Mesenchymal stem cell (in vitro differentiated cells and primary cell): ENCODE data around the gene TRIP12.

Experiments used
- DNase-seq: peaks from one replicate; pipeline ENCODE4 v3.0.0-alpha.2; 2013
- H2AFZ ChIP-seq: one replicate; pipeline ENCODE4 v1.6.1; 2013; ENCODE audit warnings: low read depth, mild to moderate bottlenecking, control low read depth, inconsistent platforms, low read length, moderate library complexity
- H2AK5ac ChIP-seq: 2 replicates; pipeline ENCODE4 v1.6.1; 2013; ENCODE audit warnings: low read length, moderate library complexity, mild to moderate bottlenecking, inconsistent platforms; ENCODE audit not compliant: severe bottlenecking
- H2BK120ac ChIP-seq: one replicate; pipeline ENCODE4 v1.6.1; 2013; ENCODE audit warnings: low read depth, mild to moderate bottlenecking, inconsistent platforms, low read length, moderate library complexity
- H2BK12ac ChIP-seq, 2 experiments: one replicate each; pipeline ENCODE4 v1.6.1; 2013; ENCODE audit warnings: inconsistent platforms in 2 of 2, low read length in 2 of 2, mild to moderate bottlenecking in 2 of 2, moderate library complexity in 2 of 2, control low read depth in 1 of 2
- H2BK15ac ChIP-seq: one replicate; pipeline ENCODE4 v1.6.1; 2013; ENCODE audit warnings: mild to moderate bottlenecking, low read depth, inconsistent platforms; ENCODE audit not compliant: poor library complexity, severe bottlenecking
- H2BK5ac ChIP-seq: 2 replicates; pipeline ENCODE4 v1.6.1; 2013; ENCODE audit warnings: low read depth, mild to moderate bottlenecking, low read length, control low read depth, inconsistent platforms; ENCODE audit not compliant: poor library complexity, severe bottlenecking
- H3K14ac ChIP-seq, 2 experiments: one replicate each; pipeline ENCODE4 v1.6.1; 2013; ENCODE audit warnings: inconsistent platforms in 2 of 2, low read length in 2 of 2, control low read depth in 1 of 2, mild to moderate bottlenecking in 1 of 2, moderate library complexity in 1 of 2
- H3K18ac ChIP-seq, 2 experiments: one replicate each; pipeline ENCODE4 v1.6.1; 2013; ENCODE audit warnings: inconsistent platforms in 2 of 2, low read length in 2 of 2, control low read depth in 1 of 2, low read depth in 1 of 2, mild to moderate bottlenecking in 1 of 2
- H3K23ac ChIP-seq, 2 experiments: one replicate each; pipeline ENCODE4 v1.6.1; 2013; ENCODE audit warnings: inconsistent platforms in 2 of 2, low read length in 2 of 2, mild to moderate bottlenecking in 2 of 2, moderate library complexity in 2 of 2, control low read depth in 1 of 2
- H3K27ac ChIP-seq: 2 replicates; pipeline ENCODE4 v1.5.1; 2013; ENCODE audit warnings: mild to moderate bottlenecking, moderate library complexity, low read length, control low read depth, inconsistent platforms; ENCODE audit not compliant: poor library complexity, severe bottlenecking
- H3K27me3 ChIP-seq, 2 experiments: 2 replicates each; pipeline versions ENCODE4 v1.6.1 to v1.7.0; 2013; ENCODE audit warnings: low read length in 2 of 2, mild to moderate bottlenecking in 2 of 2, moderate library complexity in 2 of 2, control low read depth in 1 of 2, inconsistent platforms in 1 of 2; ENCODE audit not compliant: control insufficient read depth in 1 of 2, insufficient read depth in 1 of 2
- H3K36me3 ChIP-seq, 2 experiments: 2 replicates each; pipeline versions ENCODE4 v1.6.1 to v1.7.0; 2013; ENCODE audit warnings: low read length in 2 of 2, control low read depth in 1 of 2, inconsistent platforms in 1 of 2, low read depth in 1 of 2, mild to moderate bottlenecking in 1 of 2; ENCODE audit not compliant: insufficient read depth in 2 of 2, control insufficient read depth in 1 of 2
- H3K4ac ChIP-seq, 2 experiments: one replicate each; pipeline ENCODE4 v1.6.1; 2013; ENCODE audit warnings: inconsistent platforms in 2 of 2, low read length in 2 of 2, mild to moderate bottlenecking in 2 of 2, moderate library complexity in 2 of 2, control low read depth in 1 of 2, low read depth in 1 of 2
- H3K4me1 ChIP-seq: 2 replicates; pipeline ENCODE4 v1.6.1; 2013; ENCODE audit warnings: low read depth, low read length, control low read depth; ENCODE audit not compliant: control insufficient read depth, insufficient read depth
- H3K4me2 ChIP-seq: 2 replicates; pipeline ENCODE4 v1.6.1; 2013; ENCODE audit warnings: low read length, mild to moderate bottlenecking, inconsistent platforms; ENCODE audit not compliant: poor library complexity, severe bottlenecking
- H3K4me3 ChIP-seq, 2 experiments: 2 replicates each; pipeline versions ENCODE4 v1.5.1 to v1.7.0; 2013; ENCODE audit warnings: low read length in 2 of 2, mild to moderate bottlenecking in 2 of 2, control low read depth in 1 of 2, low read depth in 1 of 2; ENCODE audit not compliant: insufficient read depth in 1 of 2
- H3K79me1 ChIP-seq: replicated peaks from 2 replicates; pipeline ENCODE4 v1.6.1; 2013; ENCODE audit warnings: mild to moderate bottlenecking, control low read depth, low read length, inconsistent platforms; ENCODE audit not compliant: poor library complexity, severe bottlenecking
- H3K9ac ChIP-seq: 2 replicates; pipeline ENCODE4 v1.7.0; 2013; ENCODE audit warnings: mild to moderate bottlenecking, low read length, moderate library complexity
- H3K9me3 ChIP-seq: 2 replicates; pipeline ENCODE4 v1.7.0; 2013; ENCODE audit warnings: mild to moderate bottlenecking, low read length; ENCODE audit not compliant: control insufficient read depth
- H4K8ac ChIP-seq: one replicate; pipeline ENCODE4 v1.6.1; 2013; ENCODE audit warnings: inconsistent platforms, mild to moderate bottlenecking, low read length, moderate library complexity
- H4K91ac ChIP-seq: one replicate; pipeline ENCODE4 v1.6.1; 2013; ENCODE audit warnings: mild to moderate bottlenecking, low read length, inconsistent platforms
- WGBS: methylation state at CpG from one replicate; pipeline ENCODE4 v1.1.7; 2013; ENCODE audit warnings: mixed read lengths; 5-methylcytosine and 5-hydroxymethylcytosine counted together

Gene TRIP12

GRCh38 chr2:229861431-229861830, 60.4 kb downstream of the TRIP12 start:
- no peak overlapping the region for H3K4me2 ChIP-seq
- peaks cover 11% of the 10 kb centered on the region for H3K79me1 ChIP-seq
- no peak for DNase-seq
- no peaks in the 10 kb centered on the region for H3K4me1 ChIP-seq
- H2BK15ac ChIP-seq, result no peak overlapping the region
- no peaks in the 10 kb centered on the region for H3K9me3 ChIP-seq
- no peak overlapping the region for H2BK5ac ChIP-seq
- no peak overlapping the region for H2AK5ac ChIP-seq
- no peak overlapping the region for H2AFZ ChIP-seq
- H3K4ac ChIP-seq, result no peak overlapping the region
- no peak overlapping the region for H3K23ac ChIP-seq
- H4K8ac ChIP-seq, result no peak overlapping the region
- no peaks in the 10 kb centered on the region for H3K27me3 ChIP-seq
- H3K36me3 ChIP-seq, result peaks cover 12 to 45% of the 10 kb centered on the region in 2 experiments
- no peak overlapping the region for H4K91ac ChIP-seq
- no peak overlapping the region for H3K18ac ChIP-seq
- H2BK120ac ChIP-seq, result no peak overlapping the region
- no peak overlapping the region for H3K14ac ChIP-seq
- no peak overlapping the region for H2BK12ac ChIP-seq
- H3K27ac ChIP-seq, result no peak overlapping the region
- H3K9ac ChIP-seq, result peak overlapping the region; percentile 21
- no peak overlapping the region for H3K4me3 ChIP-seq

DNA sequence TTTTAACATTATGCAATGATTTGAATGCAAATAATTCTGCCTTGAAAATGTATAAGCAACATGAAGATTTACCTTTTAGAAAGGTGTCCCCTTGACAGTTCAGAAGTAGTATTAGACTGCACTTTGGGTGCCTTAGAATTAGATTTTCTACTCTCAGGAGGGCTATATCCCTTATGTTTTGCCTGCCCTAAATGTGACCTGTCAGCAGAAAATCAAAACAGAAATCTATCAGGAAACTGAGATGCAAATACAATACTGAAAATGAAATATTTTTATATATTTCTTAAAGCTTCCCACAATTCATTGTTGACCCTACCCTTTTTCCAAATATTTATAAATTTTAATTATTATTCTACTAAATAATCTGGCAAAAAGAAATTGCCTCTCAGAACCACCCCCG, 61.5 kb downstream of the TRIP12 start:
- H4K8ac ChIP-seq, result no peak overlapping the region
- H3K9me3 ChIP-seq, result no peaks in the 10 kb centered on the region
- H3K9ac ChIP-seq, result no peak overlapping the region
- no peak overlapping the region for H3K4me3 ChIP-seq
- DNase-seq, result no peak
- no peak overlapping the region for H3K4me2 ChIP-seq
- H4K91ac ChIP-seq, result no peak overlapping the region
- H3K14ac ChIP-seq, result no peak overlapping the region
- H3K4me1 ChIP-seq, result no peaks in the 10 kb centered on the region
- no peak overlapping the region for H2BK5ac ChIP-seq
- H3K18ac ChIP-seq, result no peak overlapping the region
- H2BK12ac ChIP-seq, result no peak overlapping the region
- WGBS, result 100% methylated on average over 1 of the region's 1 CpG
- no peaks in the 10 kb centered on the region for H3K27me3 ChIP-seq
- H3K23ac ChIP-seq, result no peak overlapping the region
- H3K27ac ChIP-seq, result no peak overlapping the region
- no peak overlapping the region for H2AK5ac ChIP-seq
- H3K36me3 ChIP-seq, result peaks cover 15 to 47% of the 10 kb centered on the region in 2 experiments
- no peak overlapping the region for H3K4ac ChIP-seq
- H2BK15ac ChIP-seq, result no peak overlapping the region
- peaks cover 16% of the 10 kb centered on the region for H3K79me1 ChIP-seq
- no peak overlapping the region for H2AFZ ChIP-seq
- no peak overlapping the region for H2BK120ac ChIP-seq

- Histone ChIP-seq H4K91ac (no peak overlapping the region), H2BK120ac (no peak overlapping the region), H3K4me1 (no peaks in the 10 kb centered on the region), H3K36me3 (peaks cover 15 to 64% of the 10 kb centered on the region in 2 experiments), H3K79me1 (peaks cover 15% of the 10 kb centered on the region), H3K4me3 (no peak overlapping the region), H2BK5ac (no peak overlapping the region), H3K27me3 (no peaks in the 10 kb centered on the region), H2AFZ (no peak overlapping the region), H2AK5ac (no peak overlapping the region), H3K4me2 (no peak overlapping the region), H3K27ac (no peak overlapping the region), H2BK12ac (no peak overlapping the region), H3K18ac (no peak overlapping the region), H2BK15ac (no peak overlapping the region), H3K14ac (no peak overlapping the region), H4K8ac (no peak overlapping the region), H3K9ac (no peak overlapping the region), H3K4ac (no peak overlapping the region), H3K23ac (no peak overlapping the region), H3K9me3 (no peaks in the 10 kb centered on the region)
- no peak for DNase-seq
- no CpG with 5 or more reads among the region's 3 CpGs for WGBS
These were observed 63.5 kb downstream of the TRIP12 start for GRCh38 chr2:229858351-229858750.

- Histone ChIP-seq H3K23ac (no peak overlapping the region), H4K8ac (no peak overlapping the region), H3K36me3 (peaks cover 15 to 62% of the 10 kb centered on the region in 2 experiments), H2BK5ac (no peak overlapping the region), H2AFZ (no peak overlapping the region), H2BK15ac (no peak overlapping the region), H3K4ac (no peak overlapping the region), H3K79me1 (peaks cover 14% of the 10 kb centered on the region), H3K9me3 (no peaks in the 10 kb centered on the region), H3K9ac (no peak overlapping the region), H3K14ac (no peak overlapping the region), H3K27me3 (no peaks in the 10 kb centered on the region), H2BK12ac (no peak overlapping the region), H2AK5ac (no peak overlapping the region), H3K4me3 (no peak overlapping the region), H3K27ac (no peak overlapping the region), H2BK120ac (no peak overlapping the region), H3K4me1 (no peaks in the 10 kb centered on the region), H4K91ac (no peak overlapping the region), H3K4me2 (no peak overlapping the region), H3K18ac (no peak overlapping the region)
- peak; percentile 66 for DNase-seq
- WGBS, result no CpG with 5 or more reads among the region's 1 CpG
These were observed 64.2 kb downstream of the TRIP12 start for GRCh38 chr2:229857634-229858033.
